H1 (cell line): ENCODE results near the gene TSEN34. TPM values are rescaled to one million over a fixed set of nuclear protein-coding genes. Genes with fewer than 3 reads are reported as not detected.

ENCODE experiments used
- CTCF ChIA-PET: fragments of 300-600 bp; sonication (Branson Sonifier 250); formaldehyde crosslinking; loops from one replicate; lab custom pipeline; 2021; ENCODE audit not compliant: partially characterized antibody; lab: Charles Lee
- POLR2A ChIA-PET: fragments of 300-600 bp; sonication (Branson Sonifier 250); formaldehyde crosslinking; loops from one replicate; lab custom pipeline; 2021; ENCODE audit warnings: inconsistent platforms; ENCODE audit not compliant: partially characterized antibody; lab: Charles Lee
- DNase-seq, 2 experiments: peaks; one replicate each; pipeline versions ENCODE4 v3.0.0 to v3.0.0-alpha.2; 2010 to 2022; ENCODE audit warnings: low spot score in 2 of 2, low read depth in 1 of 2, mixed read lengths in 1 of 2
- FAIRE-seq: peaks from 2 replicates; lab custom pipeline; 2011; peaks lifted over from hg19 to GRCh38; lab: Jason Lieb, UNC
- H2AFZ ChIP-seq: 2 replicates; pipeline ENCODE4 v1.8.1; 2012; ENCODE audit warnings: low read length, inconsistent platforms
- H2AK5ac ChIP-seq: 2 replicates; pipeline ENCODE4 v1.6.1; 2013; ENCODE audit warnings: low read depth, low read length
- H2BK120ac ChIP-seq: replicated peaks from 2 replicates; pipeline ENCODE3; 2013; ENCODE audit warnings: low read depth, low read length, inconsistent platforms
- H2BK12ac ChIP-seq: 2 replicates; pipeline ENCODE4 v1.6.1; 2013; ENCODE audit warnings: low read depth, low read length
- H2BK15ac ChIP-seq: 2 replicates; pipeline ENCODE4 v1.6.1; 2013; ENCODE audit warnings: low read length
- H2BK20ac ChIP-seq: 2 replicates; pipeline ENCODE4 v1.6.1; 2013; ENCODE audit warnings: low read length
- H2BK5ac ChIP-seq: 2 replicates; pipeline ENCODE4 v1.6.1; 2013; ENCODE audit warnings: low read depth, low read length
- H3K14ac ChIP-seq: 2 replicates; pipeline ENCODE4 v1.6.1; 2013; ENCODE audit warnings: inconsistent platforms; ENCODE audit not compliant: insufficient read length
- H3K18ac ChIP-seq: 2 replicates; pipeline ENCODE4 v1.6.1; 2013; ENCODE audit warnings: low read length; ENCODE audit errors: extremely low read depth
- H3K23ac ChIP-seq: 2 replicates; pipeline ENCODE4 v1.6.1; 2013; ENCODE audit warnings: inconsistent platforms; ENCODE audit not compliant: insufficient read length
- H3K23me2 ChIP-seq: 2 replicates; pipeline ENCODE4 v1.6.1; 2013; ENCODE audit warnings: low read depth, low read length
- H3K27ac ChIP-seq: 2 replicates; pipeline ENCODE4 v1.6.1; 2011; ENCODE audit warnings: low read depth, low read length, inconsistent platforms
- H3K27me3 ChIP-seq, 4 experiments: replicated peaks in 1 of 4; 1 replicate in 1 of 4; 2 replicates in 3 of 4; pipeline versions ENCODE4 v1.6.1 to v1.8.1; 2011 to 2013; ENCODE audit warnings: low read length in 3 of 4, mild to moderate bottlenecking in 3 of 4, inconsistent platforms in 2 of 4, mixed read lengths in 2 of 4, moderate library complexity in 1 of 4; ENCODE audit not compliant: control insufficient read depth in 3 of 4, insufficient read depth in 3 of 4; ENCODE audit errors: extremely low read depth in 1 of 4
- H3K36me3 ChIP-seq, 4 experiments: 2 replicates each; pipeline versions ENCODE4 v1.6.1 to v1.8.1; 2011 to 2013; ENCODE audit warnings: mild to moderate bottlenecking in 4 of 4, low read length in 3 of 4, moderate library complexity in 2 of 4, control low read depth in 1 of 4, inconsistent platforms in 1 of 4; ENCODE audit not compliant: insufficient read depth in 4 of 4, control insufficient read depth in 2 of 4
- H3K4ac ChIP-seq: replicated peaks from 2 replicates; pipeline ENCODE3; 2013; ENCODE audit warnings: low read length, low read depth, mixed read lengths, inconsistent platforms; ENCODE audit not compliant: insufficient read length
- H3K4me1 ChIP-seq, 4 experiments: replicated peaks in 1 of 4; 1 replicate in 1 of 4; 2 replicates in 3 of 4; pipeline versions ENCODE4 v1.6.1 to v1.8.1; 2011 to 2013; ENCODE audit warnings: low read length in 3 of 4, inconsistent platforms in 2 of 4, mixed read lengths in 1 of 4; ENCODE audit not compliant: insufficient read depth in 4 of 4, control insufficient read depth in 3 of 4
- H3K4me2 ChIP-seq, 2 experiments: 2 replicates each; pipeline versions ENCODE4 v1.6.1 to v1.8.1; 2011 to 2013; ENCODE audit warnings: low read depth in 2 of 2, low read length in 2 of 2, control low read depth in 1 of 2, inconsistent platforms in 1 of 2, mild to moderate bottlenecking in 1 of 2; ENCODE audit not compliant: insufficient read depth in 1 of 2
- H3K4me3 ChIP-seq, 4 experiments: fragments of 200-600, 300-600 bp in 1 of 4; sonication (generic), shearing (Covaris generic), sonication (Bioruptor Twin) in 1 of 4; 2 replicates each; pipeline versions ENCODE4 v1.5.1 to v1.8.1; 2011 to 2016; ENCODE audit warnings: low read length in 4 of 4, low read depth in 3 of 4, control low read depth in 2 of 4, inconsistent platforms in 2 of 4, mild to moderate bottlenecking in 2 of 4, mixed read lengths in 1 of 4, moderate library complexity in 1 of 4; ENCODE audit not compliant: insufficient read depth in 2 of 4; ENCODE audit errors: extremely low read depth in 1 of 4
- H3K56ac ChIP-seq: replicated peaks from 2 replicates; pipeline ENCODE3; 2013; ENCODE audit warnings: low read depth, mild to moderate bottlenecking, mixed read lengths, low read length, inconsistent platforms; ENCODE audit not compliant: insufficient read length
- H3K79me1 ChIP-seq: 2 replicates; pipeline ENCODE4 v1.6.1; 2013; ENCODE audit warnings: low read depth, low read length, control low read depth
- H3K79me2 ChIP-seq, 2 experiments: 2 replicates each; pipeline versions ENCODE4 v1.6.1 to v1.8.1; 2012 to 2013; ENCODE audit warnings: low read length in 2 of 2, mild to moderate bottlenecking in 2 of 2, inconsistent platforms in 1 of 2; ENCODE audit not compliant: insufficient read depth in 2 of 2, control insufficient read depth in 1 of 2
- H3K9ac ChIP-seq, 4 experiments: replicated peaks in 1 of 4; 1 replicate in 1 of 4; 2 replicates in 3 of 4; pipeline versions ENCODE4 v1.6.1 to v1.8.1; 2011 to 2013; ENCODE audit warnings: low read depth in 3 of 4, low read length in 3 of 4, control low read depth in 2 of 4, mild to moderate bottlenecking in 2 of 4, moderate library complexity in 2 of 4, inconsistent platforms in 1 of 4; ENCODE audit errors: extremely low read depth in 1 of 4
- H3K9me3 ChIP-seq, 2 experiments: 2 replicates each; pipeline versions ENCODE4 v1.6.1 to v1.8.1; 2012 to 2013; ENCODE audit warnings: mild to moderate bottlenecking in 2 of 2, moderate library complexity in 2 of 2, control low read depth in 1 of 2, inconsistent platforms in 1 of 2, low read depth in 1 of 2, low read length in 1 of 2, mixed read lengths in 1 of 2; ENCODE audit not compliant: insufficient read depth in 2 of 2
- H4K20me1 ChIP-seq, 2 experiments: replicated peaks in 1 of 2; 2 replicates each; pipeline versions ENCODE3 to v1.8.1; 2011 to 2013; ENCODE audit warnings: inconsistent platforms in 2 of 2, low read length in 2 of 2, mild to moderate bottlenecking in 1 of 2; ENCODE audit not compliant: insufficient read depth in 2 of 2, control insufficient read depth in 1 of 2
- H4K5ac ChIP-seq: 2 replicates; pipeline ENCODE4 v1.6.1; 2013; ENCODE audit warnings: low read length, low read depth, mixed read lengths, inconsistent platforms; ENCODE audit not compliant: insufficient read length
- H4K8ac ChIP-seq: 2 replicates; pipeline ENCODE4 v1.8.0; 2013; ENCODE audit warnings: mild to moderate bottlenecking, moderate library complexity, low read length, inconsistent platforms; ENCODE audit not compliant: insufficient read depth; ENCODE audit errors: extremely low read depth
- H4K91ac ChIP-seq: replicated peaks from 2 replicates; pipeline ENCODE3; 2013; ENCODE audit warnings: low read length, mixed read lengths, inconsistent platforms; ENCODE audit not compliant: insufficient read length
- BRCA1 ChIP-seq: IDR thresholded peaks from 2 replicates; pipeline ENCODE4 v1.6.1; 2012; ENCODE audit warnings: low read depth, low read length, improper control_type of control experiment
- CTBP2 ChIP-seq: IDR thresholded peaks from 2 replicates; pipeline ENCODE4 v1.7.0; 2011; ENCODE audit warnings: borderline replicate concordance, mild to moderate bottlenecking, moderate library complexity, mixed read lengths, low read length; ENCODE audit not compliant: insufficient read depth, insufficient read length
- EP300 ChIP-seq, 2 experiments: IDR thresholded peaks; 1 replicate in 1 of 2; 2 replicates in 1 of 2; pipeline ENCODE4 v1.6.1; 2011 to 2012; ENCODE audit warnings: low read depth in 2 of 2, low read length in 2 of 2, mild to moderate bottlenecking in 2 of 2, borderline replicate concordance in 1 of 2, inconsistent platforms in 1 of 2, moderate library complexity in 1 of 2
- PHF8 ChIP-seq: fragments of 200-600 bp; sonication (generic); conservative IDR thresholded peaks from 2 replicates; pipeline ENCODE4 v1.7.1; 2012; ENCODE audit warnings: low read depth, mild to moderate bottlenecking, inconsistent platforms, low read length, moderate library complexity
- POLR2A ChIP-seq, 2 experiments: IDR thresholded peaks; 1 replicate in 1 of 2; 2 replicates in 1 of 2; pipeline ENCODE4 v1.6.1; 2011; ENCODE audit warnings: low read depth in 2 of 2, low read length in 2 of 2, mild to moderate bottlenecking in 2 of 2; ENCODE audit errors: control extremely low read depth in 1 of 2
- POLR2AphosphoS5 ChIP-seq: IDR thresholded peaks from 2 replicates; pipeline ENCODE4 v1.6.1; 2011; ENCODE audit warnings: low read depth, low read length
- SIX5 ChIP-seq: IDR thresholded peaks from 2 replicates; pipeline ENCODE4 v1.6.1; 2011; ENCODE audit warnings: mild to moderate bottlenecking, low read depth, low read length
- TAF1 ChIP-seq: IDR thresholded peaks from 2 replicates; pipeline ENCODE4 v1.6.1; 2011; ENCODE audit warnings: mild to moderate bottlenecking, low read depth, low read length
- WGBS, 2 experiments: shearing (Covaris generic) in 1 of 2; methylation state at CpG; one replicate each; pipeline versions ENCODE4 v1.1.6 to v1.1.7; 2013 to 2015; ENCODE audit warnings: low lambda C conversion rate in 2 of 2, mixed read lengths in 2 of 2, inconsistent platforms in 1 of 2, low coverage in 1 of 2, missing lambda C conversion rate in 1 of 2; ENCODE audit not compliant: insufficient replicate concordance in 2 of 2, insufficient coverage in 1 of 2, insufficient read length in 1 of 2; ENCODE audit errors: extremely low coverage in 1 of 2, missing lambda C conversion rate in 1 of 2; 5-methylcytosine and 5-hydroxymethylcytosine counted together
- polyA plus RNA-seq, 7 experiments: library from polyadenylated mRNA; depleted of rRNA in 3 of 7; stranded (reverse) in 5 of 7; unstranded in 2 of 7; fragments of >200 nt in 5 of 7; fragments of 200-250 nt in 2 of 7; gene quantifications; 1 replicate in 5 of 7; 2 replicates in 1 of 7; 4 replicates in 1 of 7; pipeline versions ENCODE4 v1.2.1 to v1.2.3, GENCODE V29; 2011 to 2013; ENCODE audit warnings: missing spikeins in 2 of 7, mixed read lengths in 2 of 7
- total RNA-seq: library from RNA; stranded (reverse); fragmentation: NEBNext Ultra II Directional; extraction: Animal tissue kit (Norgen Biotek cat#: 25700); gene quantifications from 2 replicates; pipeline ENCODE4 v1.2.1, GENCODE V29; 2021
- TF ChIP-seq, protein P1 (sequence below): IDR thresholded peaks from 2 replicates; pipeline ENCODE4 v1.6.1; 2012; ENCODE audit warnings: inconsistent platforms

Gene TSEN34
- total and polyA plus RNA-seq, 2 of the 8 experiments (the other 6 are each of a cell fraction or from before 2014, with no cell fraction given): 22.5 to 52.3 TPM

DNA sequence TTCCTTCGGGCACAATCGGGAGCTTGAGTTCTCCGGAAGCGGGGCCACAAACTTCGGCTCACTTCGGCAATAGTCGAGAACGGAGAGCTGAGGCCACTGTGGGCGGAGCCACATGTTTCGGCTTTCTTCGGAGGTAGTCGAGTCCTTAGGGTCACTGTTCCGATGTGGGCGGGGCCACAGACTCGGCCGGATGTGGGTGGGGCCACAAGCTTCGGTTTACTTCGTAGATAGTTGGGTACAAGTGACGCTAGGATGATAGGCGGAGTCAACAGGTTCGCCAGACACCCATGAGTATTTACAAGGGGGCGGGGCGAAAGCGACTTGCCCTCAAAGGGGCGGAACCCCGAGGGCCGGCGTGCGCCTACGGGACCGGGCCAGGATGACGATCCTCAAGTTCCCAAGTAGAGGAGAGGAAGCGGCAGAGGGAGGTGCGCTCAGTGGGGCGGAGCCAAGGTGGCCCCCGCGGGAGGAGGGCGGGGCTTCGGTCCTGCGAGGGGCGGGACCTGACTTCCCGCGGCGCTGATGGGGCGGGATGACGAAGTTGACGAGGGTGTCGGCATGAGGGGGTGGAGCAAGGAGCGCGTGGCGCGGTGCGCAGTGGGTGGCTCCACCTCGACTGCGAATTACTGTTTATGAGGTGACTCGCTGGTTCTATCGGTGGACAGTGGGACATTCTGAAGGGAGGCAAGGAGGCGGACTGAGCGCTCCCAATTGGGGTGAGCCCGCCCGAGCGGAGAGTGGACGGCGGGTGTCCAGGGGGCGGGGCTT lies 1.2 kb upstream of the TSEN34 start:
- Histone ChIP-seq H3K9ac (peak overlapping the region; percentile 67 to 99 (median 93)), H3K56ac (peak overlapping the region; percentile 93), H2BK15ac (peak overlapping the region; percentile 94; the same call in 1 of the 2 replicates), H3K4ac (peak overlapping the region; percentile 30), H2AFZ (peak overlapping the region; percentile 85; the same call in 1 of the 2 replicates), H3K4me2 (peak overlapping the region; percentile 77 to 97), H4K5ac (peak overlapping the region; percentile 97), H3K79me1 (peaks cover 13% of the 10 kb centered on the region), H2AK5ac (no peak overlapping the region), H3K14ac (no peak overlapping the region), H3K36me3 (peaks cover 4 to 21% (median 7%) of the 10 kb centered on the region in 4 experiments; a peak in 7 of 8 replicates), H3K23ac (no peak overlapping the region), H3K18ac (peak overlapping the region; percentile 99), H3K9me3 (no peaks in the 10 kb centered on the region), H2BK120ac (peak overlapping the region; percentile 50), H4K20me1 (peaks cover 0 to 10% of the 10 kb centered on the region in 2 experiments), H3K79me2 (peaks cover 3 to 32% of the 10 kb centered on the region in 2 experiments; a peak in 3 of 4 replicates), H3K23me2 (peaks cover 11% of the 10 kb centered on the region), H3K27me3 (no peaks in the 10 kb centered on the region), H2BK12ac (peak overlapping the region; percentile 100), H4K8ac (peak overlapping the region; percentile 99), H4K91ac (peak overlapping the region; percentile 86), H2BK20ac (no peak overlapping the region), H2BK5ac (peak overlapping the region; percentile 100), H3K4me1 (peaks cover 3 to 12% (median 7%) of the 10 kb centered on the region in 4 experiments; a peak in 5 of 7 replicates), H3K27ac (peak overlapping the region; percentile 99), H3K4me3 (peak overlapping the region; percentile 67 to 96 (median 83))
- peak; percentile 96 for FAIRE-seq
- ChIA-PET POLR2A (interaction anchor here (0.6 to 28.7 kb wide), 14 partner anchors 10 to 238 kb away, joined by 3 to 909 read pairs (median 6); partner anchors contain the start of genes CNOT3, LENG1, RPS9 and TMC4), CTCF (interaction anchor here (0.5 to 2.3 kb wide), 9 partner anchors 9 to 202 kb away, joined by 3 to 7 read pairs (median 4); no protein-coding TSS in a partner anchor)
- 1% methylated on average over 46 of the region's 65 CpGs; no CpG with 5 or more reads in 1 of the 2 experiments for WGBS, 2 experiments
- peak; percentile 100 for DNase-seq
- TF ChIP-seq BRCA1 (no peak), PHF8 (peak; percentile 85), POLR2AphosphoS5 (peak; percentile 95), CTBP2 (no peak), POLR2A (IDR thresholded peaks at IDR 0.05; ENCODE audit: control extremely low read depth in 1 of 2, low read depth in 2 of 2, low read length in 2 of 2) (peak; percentile 73 to 79; a peak in 2 of 3 replicates), EP300 (IDR thresholded peaks at IDR 0.05; ENCODE audit: borderline replicate concordance in 1 of 2, low read depth in 2 of 2, low read length in 2 of 2) (no peak), TAF1 (peak; percentile 69; the same call in 1 of the 2 replicates), SIX5 (no peak)
- TF ChIP-seq, protein P1, sequence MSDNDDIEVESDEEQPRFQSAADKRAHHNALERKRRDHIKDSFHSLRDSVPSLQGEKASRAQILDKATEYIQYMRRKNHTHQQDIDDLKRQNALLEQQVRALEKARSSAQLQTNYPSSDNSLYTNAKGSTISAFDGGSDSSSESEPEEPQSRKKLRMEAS: peak; percentile 89
